Kidney epithelial cell (primary cell): Measurements from ENCODE around the gene ADRB2. TPM values are rescaled to one million over a fixed set of nuclear protein-coding genes. Genes with fewer than 3 reads are reported as not detected.
"Not testable (repeated sequence)": the region's sequence is repeated elsewhere in the genome, so short reads cannot be mapped to it uniquely, and the experiment has no call there.

ENCODE experiments used
- DNase-seq: peaks from one replicate; pipeline ENCODE4 v3.0.0-alpha.2; 2010; ENCODE audit warnings: low read depth
- H3K27me3 ChIP-seq: 2 replicates; pipeline ENCODE4 v1.6.0; 2011; ENCODE audit warnings: low read length; ENCODE audit not compliant: control insufficient read depth, insufficient read depth
- H3K36me3 ChIP-seq: 2 replicates; pipeline ENCODE4 v1.5.1; 2011; ENCODE audit warnings: low read length; ENCODE audit not compliant: control insufficient read depth, insufficient read depth
- H3K4me3 ChIP-seq: 2 replicates; pipeline ENCODE4 v1.5.1; 2011; ENCODE audit warnings: low read depth, mild to moderate bottlenecking, control low read depth, low read length
- CTCF ChIP-seq: IDR thresholded peaks from 2 replicates; pipeline ENCODE4 v1.5.1; 2011; ENCODE audit warnings: mild to moderate bottlenecking, moderate library complexity, low read length, control low read depth, inconsistent platforms; ENCODE audit not compliant: insufficient read depth, poor library complexity, severe bottlenecking
- total RNA-seq: library from RNA; depleted of rRNA; stranded (reverse); fragments of >200 nt; gene quantifications from 2 replicates; pipeline ENCODE4 v1.2.3, GENCODE V29; 2015

The ADRB2 gene
- total RNA-seq, 1 donor from 2014 or later = 1.2 TPM

GRCh38 chr5:148873120-148873519, 46.7 kb downstream of the ADRB2 start:
- no peak for TF ChIP-seq CTCF
- no peak for DNase-seq
- Histone ChIP-seq H3K4me3 (no peak overlapping the region), H3K27me3 (no peaks in the 10 kb centered on the region), H3K36me3 (no peaks in the 10 kb centered on the region)

- Histone ChIP-seq H3K36me3 (no peaks in the 10 kb centered on the region), H3K27me3 (no peaks in the 10 kb centered on the region), H3K4me3 (no peak overlapping the region)
- no peak for DNase-seq
- TF ChIP-seq CTCF = no peak
Observed at GRCh38 chr5:148873690-148874485, 47.5 kb downstream of the ADRB2 start.

- no peak for TF ChIP-seq CTCF
- DNase-seq = no peak
- H3K27me3 ChIP-seq = no peaks in the 10 kb centered on the region
- no peak overlapping the region for H3K4me3 ChIP-seq
- H3K36me3 ChIP-seq = no peaks in the 10 kb centered on the region
Observed at GRCh38 chr5:148875205-148875875, 48.9 kb downstream of the ADRB2 start.

GRCh38 chr5:148877436-148877835, 51.0 kb downstream of the ADRB2 start:
- DNase-seq = not testable (repeated sequence)

More at GRCh38 chr5:148877436-148877835, 51.0 kb downstream of the ADRB2 start:
- H3K27me3 ChIP-seq, H3K4me3 ChIP-seq, H3K36me3 ChIP-seq: not testable (repeated sequence)

Other genes with a start within 250 kb of the ADRB2 start
- not detected in 2 replicates for gene HTR4, start 172.1 kb upstream of the ADRB2 start, total RNA-seq
- 7.9 and 8.4 TPM in 2 replicates for gene SH3TC2, start 236.5 kb downstream of the ADRB2 start, total RNA-seq